GM19372 (cell line): ENCODE measurements around the gene IGF2R.
"Not testable (repeated sequence)": the region's sequence is repeated elsewhere in the genome, so short reads cannot be mapped to it uniquely, and the experiment has no call there.

Source experiments
- ATAC-seq: cut with Tn5 transposase; IDR thresholded peaks from one replicate; pipeline ENCODE4 v1.9.1; 2021; ENCODE audit warnings: mild to moderate bottlenecking, low read depth, moderate library complexity; ENCODE audit not compliant: unreplicated experiment

IGF2R gene

GRCh38 chr6:160116411-160116810, 147.5 kb downstream of the IGF2R start:
- no peak for ATAC-seq

GRCh38 chr6:160117137-160117536, 148.3 kb downstream of the IGF2R start:
- no peak for ATAC-seq

DNA sequence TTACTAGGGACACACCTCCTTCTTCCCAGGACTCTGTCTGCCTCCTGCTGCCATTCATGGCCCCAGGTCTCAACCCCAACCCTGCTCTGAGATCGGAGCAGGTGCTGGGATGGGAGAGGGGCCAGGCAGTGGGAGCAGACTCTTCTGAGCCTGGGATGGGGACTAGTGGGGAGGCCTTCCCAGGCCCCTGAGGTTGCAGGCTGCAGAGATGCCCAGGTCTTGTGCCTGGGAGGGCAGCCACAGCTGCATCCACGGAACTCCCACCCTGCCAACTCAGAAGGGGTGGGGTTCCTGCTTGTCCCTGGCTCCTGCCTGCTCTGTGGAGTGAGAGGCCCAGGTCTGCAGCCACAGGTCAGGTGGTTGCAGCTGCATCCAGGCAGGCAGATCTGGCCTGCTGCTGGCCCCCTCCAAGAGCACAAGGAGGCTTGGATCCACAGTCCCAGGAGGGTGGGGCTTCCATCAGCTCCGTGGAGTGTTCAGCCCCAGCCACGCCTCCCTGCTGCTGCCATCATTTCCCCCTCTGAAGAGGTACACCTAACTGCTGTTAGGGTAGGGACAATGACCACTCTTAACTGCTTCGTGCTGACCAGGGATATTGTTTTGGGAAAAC, 149.8 kb downstream of the IGF2R start:
- ATAC-seq = no peak

DNA sequence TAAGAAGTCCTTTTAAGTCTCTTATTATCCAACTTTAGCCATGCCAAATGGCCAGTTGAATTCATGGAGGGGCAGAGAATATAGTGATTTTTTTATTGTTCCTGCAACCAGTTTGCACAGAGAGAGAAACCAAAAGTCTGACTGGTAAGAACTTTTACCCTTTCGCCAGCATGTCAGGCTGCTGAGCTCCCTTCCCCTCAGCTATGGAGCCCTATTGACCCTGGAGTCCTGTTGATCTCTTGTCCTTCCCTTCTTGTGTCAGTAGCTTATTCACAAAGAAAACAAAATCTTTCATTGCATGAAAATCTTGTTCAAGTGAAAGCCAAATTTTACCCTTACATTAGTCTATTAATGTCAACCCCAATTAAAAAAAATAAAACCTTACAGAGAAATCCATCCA, 151.2 kb downstream of the IGF2R start:
- no peak for ATAC-seq

GRCh38 chr6:160121558-160121957, 152.7 kb downstream of the IGF2R start, which contains the start of gene SLC22A1:
SLC22A1 (plus strand) TSS chr6:160121815; CDS start chr6:160121936, 121 bp downstream.
- ATAC-seq = no peak

DNA sequence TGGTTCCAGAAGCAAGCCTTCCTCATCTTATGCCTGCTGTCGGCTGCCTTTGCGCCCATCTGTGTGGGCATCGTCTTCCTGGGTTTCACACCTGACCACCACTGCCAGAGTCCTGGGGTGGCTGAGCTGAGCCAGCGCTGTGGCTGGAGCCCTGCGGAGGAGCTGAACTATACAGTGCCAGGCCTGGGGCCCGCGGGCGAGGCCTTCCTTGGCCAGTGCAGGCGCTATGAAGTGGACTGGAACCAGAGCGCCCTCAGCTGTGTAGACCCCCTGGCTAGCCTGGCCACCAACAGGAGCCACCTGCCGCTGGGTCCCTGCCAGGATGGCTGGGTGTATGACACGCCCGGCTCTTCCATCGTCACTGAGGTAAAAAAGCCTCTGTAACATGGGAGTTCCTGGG, 153.1 kb downstream of the IGF2R start:
- ATAC-seq = no peak

DNA sequence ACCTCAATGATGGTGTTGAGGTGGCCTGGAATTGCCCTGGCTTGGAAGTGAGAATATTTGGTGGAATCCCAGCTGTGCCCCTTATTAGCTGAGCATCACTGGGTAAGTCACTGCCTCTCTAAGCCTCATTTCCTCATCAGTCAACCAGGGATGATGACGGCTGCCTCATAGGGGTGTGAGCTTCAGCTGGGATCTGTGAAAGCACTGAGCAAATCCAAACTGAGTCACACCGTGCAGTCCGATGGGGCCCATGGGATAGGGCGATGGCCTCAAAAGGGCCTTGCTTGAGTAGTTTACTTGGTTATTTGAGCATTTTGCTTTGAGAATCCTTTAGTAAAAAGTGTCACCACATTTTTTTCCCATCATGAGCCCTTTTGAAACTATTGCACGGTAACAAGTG, 153.9 kb downstream of the IGF2R start:
- no peak for ATAC-seq

DNA sequence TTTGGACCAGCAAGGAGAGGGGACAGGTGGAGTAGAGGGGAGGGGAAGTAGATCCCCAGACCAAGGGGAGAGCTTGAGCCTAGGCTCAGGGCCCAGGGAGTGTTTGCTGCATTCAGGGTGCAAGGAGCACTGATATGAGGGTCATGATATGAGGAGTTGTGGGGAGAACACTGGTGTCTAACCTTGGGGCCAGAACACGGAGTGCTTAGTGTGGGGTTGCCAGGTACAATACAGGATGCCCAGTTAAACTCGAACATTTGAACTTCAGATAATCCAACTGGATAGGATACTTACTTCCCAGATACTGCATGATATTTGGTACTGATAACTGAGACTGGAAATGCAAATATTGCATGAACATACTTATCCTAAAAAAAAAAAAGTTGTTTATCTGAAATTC, 155.1 kb downstream of the IGF2R start:
- no peak for ATAC-seq

GRCh38 chr6:160124605-160125004, 155.7 kb downstream of the IGF2R start:
- no peak for ATAC-seq

DNA sequence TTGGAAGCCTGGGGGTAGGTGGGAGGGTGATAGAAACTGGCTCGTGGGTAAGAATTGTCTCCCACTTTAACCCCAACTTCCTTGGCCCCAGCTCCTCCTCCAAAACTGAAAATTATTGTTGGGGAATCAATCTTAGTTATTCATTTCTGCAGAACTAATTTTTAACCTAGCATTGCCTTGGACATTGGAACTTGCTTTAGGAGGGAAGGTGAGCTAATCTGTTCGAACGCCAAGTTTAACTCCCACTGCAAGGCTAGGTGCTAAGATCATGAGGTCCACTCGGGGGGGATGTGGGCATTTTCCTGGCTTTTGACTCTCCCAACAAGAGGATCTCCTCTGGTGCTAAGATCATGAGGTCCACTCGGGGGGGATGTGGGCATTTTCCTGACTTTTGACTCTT, 156.2 kb downstream of the IGF2R start:
- ATAC-seq = not testable (repeated sequence)

GRCh38 chr6:160127270-160128124, 158.6 kb downstream of the IGF2R start:
- ATAC-seq = no peak

GRCh38 chr6:160128125-160128683, 159.3 kb downstream of the IGF2R start:
- no peak for ATAC-seq

GRCh38 chr6:160128879-160129516, 160.1 kb downstream of the IGF2R start:
- no peak for ATAC-seq

DNA sequence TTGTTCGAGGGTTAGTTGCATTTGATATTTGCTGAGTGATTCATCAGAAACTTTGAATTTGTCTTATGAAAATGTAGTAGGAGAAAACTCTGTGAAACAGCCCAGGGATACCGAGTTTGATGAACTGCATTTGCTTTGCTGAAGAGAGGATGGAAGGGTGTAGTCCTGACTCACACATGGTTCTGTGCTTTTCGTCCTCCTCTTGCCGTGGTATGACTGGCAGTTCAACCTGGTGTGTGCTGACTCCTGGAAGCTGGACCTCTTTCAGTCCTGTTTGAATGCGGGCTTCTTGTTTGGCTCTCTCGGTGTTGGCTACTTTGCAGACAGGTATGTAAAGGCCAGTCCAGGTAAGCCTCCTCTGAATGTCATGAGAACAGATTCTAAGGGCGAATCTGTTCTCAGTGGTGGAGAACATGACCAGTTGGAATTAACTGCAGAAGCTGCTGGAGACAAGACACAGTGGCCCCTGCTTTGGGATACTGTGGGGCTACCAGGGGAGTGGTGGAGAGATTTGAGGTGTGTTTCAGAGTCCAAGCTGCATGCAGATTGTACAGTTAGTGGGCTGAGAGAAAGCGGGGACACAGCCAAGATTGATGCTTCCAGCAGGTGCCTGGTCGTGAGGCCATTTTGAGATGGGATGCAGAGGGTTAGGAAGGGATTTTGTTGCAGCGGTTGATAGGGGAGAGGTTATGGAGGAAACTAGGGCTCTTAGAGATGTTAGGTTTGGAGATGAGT, 161.2 kb downstream of the IGF2R start:
- no peak for ATAC-seq

GRCh38 chr6:160130729-160131484, 162.0 kb downstream of the IGF2R start:
- no peak for ATAC-seq

- no peak for ATAC-seq
These were observed 162.9 kb downstream of the IGF2R start for GRCh38 chr6:160131636-160132296.

- ATAC-seq = no peak
These were observed 163.4 kb downstream of the IGF2R start for GRCh38 chr6:160132297-160132637.

DNA sequence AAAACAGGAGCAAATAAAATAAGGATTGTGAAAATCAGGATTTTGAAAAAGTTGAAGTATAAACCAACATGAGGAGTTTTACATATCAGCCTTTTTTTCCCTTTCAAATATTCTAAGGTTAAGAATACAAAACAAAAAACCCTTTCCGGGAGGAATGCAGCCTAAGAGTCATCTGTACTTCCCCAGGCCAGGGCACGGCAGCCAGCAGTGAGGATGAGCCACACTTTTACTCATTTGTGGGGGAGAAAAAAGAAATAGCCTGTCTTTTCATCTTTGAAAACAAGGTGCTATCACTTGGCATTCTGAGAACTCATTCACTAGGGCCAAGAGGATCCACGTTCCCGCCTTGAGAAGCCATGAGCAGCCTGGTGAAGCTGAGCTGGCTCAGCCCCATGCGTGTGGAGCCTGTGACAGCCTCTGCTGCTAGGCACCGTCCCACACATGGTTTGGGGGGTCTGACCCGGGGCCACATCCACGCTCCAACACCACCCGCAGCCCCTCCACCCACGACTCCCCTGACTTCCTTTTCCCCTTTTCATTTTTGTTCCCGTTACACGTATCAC, 164.0 kb downstream of the IGF2R start:
- no peak for ATAC-seq
